ENCODE measurements around the gene CHCHD5.
"Not testable (repeated sequence)": the region's sequence is repeated elsewhere in the genome, so short reads cannot be mapped to it uniquely, and the experiment has no call there.

Gene CHCHD5

DNA sequence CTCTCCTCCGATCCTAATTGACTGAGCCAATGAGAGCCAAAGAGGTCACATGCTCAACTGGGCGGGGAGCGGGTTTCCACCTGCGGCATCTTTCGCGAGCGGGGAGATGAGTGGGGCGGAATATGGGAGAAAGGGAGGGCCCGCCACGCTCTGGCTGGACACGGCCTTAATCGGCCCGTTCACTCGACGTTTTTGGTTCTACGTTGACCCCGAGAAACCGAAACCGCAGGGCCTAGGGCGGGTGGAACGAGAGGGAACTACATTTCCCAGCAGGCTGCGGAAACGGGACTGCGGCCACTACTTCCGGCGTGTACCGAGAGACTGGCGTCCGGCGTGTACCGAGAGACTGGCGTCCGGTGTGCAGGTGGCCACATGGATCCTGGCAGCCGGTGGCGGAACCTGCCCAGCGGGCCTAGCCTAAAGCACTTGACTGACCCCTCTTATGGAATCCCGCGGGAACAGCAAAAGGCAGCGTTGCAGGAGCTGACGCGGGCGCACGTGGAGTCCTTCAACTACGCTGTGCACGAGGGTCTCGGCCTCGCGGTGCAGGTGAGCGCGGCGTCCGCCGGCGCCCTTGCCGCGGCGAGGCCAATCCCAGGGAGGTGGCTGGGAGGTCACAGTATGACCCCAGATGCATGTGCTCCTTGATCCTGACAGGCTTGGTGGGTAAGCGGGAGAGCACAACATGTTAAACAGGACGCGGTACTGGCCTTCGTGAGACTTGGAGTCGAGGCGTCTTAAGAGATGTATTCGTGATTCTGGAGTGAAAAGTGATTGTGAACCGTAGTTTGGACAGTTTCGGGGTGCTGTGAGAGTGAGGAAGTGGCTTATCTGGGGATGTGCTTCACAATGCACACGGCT lies 42.1 kb upstream of the CHCHD5 start, which contains the start of gene POLR1B:
TSS of gene POLR1B (plus strand) at position 343 of the 861 bp plus-strand sequence. CDS start at position 373, 30 bp downstream.
- Mint-ChIP-seq H3K9me3 (no peaks in the 10 kb centered on the region), H3K36me3 (ENCODE audit: low read depth) (peaks cover 7% of the 10 kb centered on the region), H3K4me1 (peaks cover 19% of the 10 kb centered on the region), H3K4me3 (no peak within 1 kb of the TSS), H3K27ac (peak within 1 kb of the TSS; percentile 99), H3K27me3 (ENCODE audit: low read depth, poor library complexity) (no peaks in the 10 kb centered on the region)
- TF ChIP-seq, protein P1, sequence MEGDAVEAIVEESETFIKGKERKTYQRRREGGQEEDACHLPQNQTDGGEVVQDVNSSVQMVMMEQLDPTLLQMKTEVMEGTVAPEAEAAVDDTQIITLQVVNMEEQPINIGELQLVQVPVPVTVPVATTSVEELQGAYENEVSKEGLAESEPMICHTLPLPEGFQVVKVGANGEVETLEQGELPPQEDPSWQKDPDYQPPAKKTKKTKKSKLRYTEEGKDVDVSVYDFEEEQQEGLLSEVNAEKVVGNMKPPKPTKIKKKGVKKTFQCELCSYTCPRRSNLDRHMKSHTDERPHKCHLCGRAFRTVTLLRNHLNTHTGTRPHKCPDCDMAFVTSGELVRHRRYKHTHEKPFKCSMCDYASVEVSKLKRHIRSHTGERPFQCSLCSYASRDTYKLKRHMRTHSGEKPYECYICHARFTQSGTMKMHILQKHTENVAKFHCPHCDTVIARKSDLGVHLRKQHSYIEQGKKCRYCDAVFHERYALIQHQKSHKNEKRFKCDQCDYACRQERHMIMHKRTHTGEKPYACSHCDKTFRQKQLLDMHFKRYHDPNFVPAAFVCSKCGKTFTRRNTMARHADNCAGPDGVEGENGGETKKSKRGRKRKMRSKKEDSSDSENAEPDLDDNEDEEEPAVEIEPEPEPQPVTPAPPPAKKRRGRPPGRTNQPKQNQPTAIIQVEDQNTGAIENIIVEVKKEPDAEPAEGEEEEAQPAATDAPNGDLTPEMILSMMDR (IDR thresholded peaks at IDR 0.05), result no peak
- DNase-seq, result peak; percentile 75

DNA sequence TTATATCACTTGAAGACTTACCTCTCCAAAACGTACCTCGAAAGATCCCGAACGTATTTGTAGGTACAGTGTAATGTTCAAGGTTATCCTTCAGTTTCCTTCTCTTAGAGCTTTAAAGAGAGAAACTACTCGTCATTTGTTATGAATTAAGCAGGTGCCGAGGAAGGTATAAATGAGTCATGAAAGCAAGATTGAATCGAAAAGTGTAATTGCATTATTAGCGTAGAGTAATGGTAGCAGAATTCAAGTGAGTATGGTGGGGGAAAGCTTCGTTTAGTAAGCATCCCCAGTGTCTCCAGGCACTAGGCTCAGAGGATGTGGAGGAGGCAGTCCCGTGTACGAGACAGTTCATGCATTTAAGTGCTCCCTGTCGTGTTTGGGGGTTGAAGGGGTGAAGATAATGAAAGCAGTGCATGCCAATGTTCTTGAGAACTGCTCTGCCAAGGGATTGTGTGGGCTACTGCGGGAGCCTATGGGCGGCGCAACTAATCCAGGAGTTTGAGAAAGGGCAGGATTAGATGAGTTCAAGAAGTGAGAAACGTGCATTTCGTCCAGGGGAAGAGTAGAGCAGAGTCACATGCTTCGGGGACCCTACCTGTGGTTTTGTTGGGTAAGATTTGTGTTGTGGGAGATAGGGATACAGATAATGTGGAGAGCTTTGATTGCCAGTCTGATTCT lies 41.3 kb upstream of the CHCHD5 start:
- Mint-ChIP-seq H3K27ac (no peak overlapping the region), H3K36me3 (ENCODE audit: low read depth) (peaks cover 12% of the 10 kb centered on the region), H3K4me1 (peaks cover 24% of the 10 kb centered on the region), H3K4me3 (no peak overlapping the region), H3K9me3 (no peaks in the 10 kb centered on the region), H3K27me3 (ENCODE audit: low read depth, poor library complexity) (no peaks in the 10 kb centered on the region)
- TF ChIP-seq, protein P1 (IDR thresholded peaks at IDR 0.05), result no peak
- DNase-seq, result peak; percentile 11

DNA sequence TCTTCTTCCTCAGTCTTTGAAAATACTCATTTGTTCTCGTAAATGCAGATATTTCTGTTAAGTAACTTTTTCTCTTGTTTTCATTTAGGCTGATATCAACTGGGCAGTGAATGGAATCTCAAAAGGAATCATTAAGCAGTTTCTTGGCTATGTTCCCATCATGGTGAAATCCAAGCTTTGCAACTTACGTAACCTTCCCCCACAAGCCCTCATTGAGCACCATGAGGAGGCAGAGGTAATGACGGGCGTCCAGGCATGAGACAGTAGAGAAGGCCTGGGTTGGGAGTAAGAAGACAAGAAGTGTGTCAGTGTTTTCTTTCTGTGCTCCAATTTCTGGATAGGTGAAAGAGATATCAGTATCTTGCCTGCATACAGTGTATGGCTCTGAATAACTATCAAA lies 37.1 kb upstream of the CHCHD5 start:
- peak; percentile 7 for DNase-seq
- peak overlapping the region; percentile 47 for H3K27ac Mint-ChIP-seq
- H3K27me3 Mint-ChIP-seq (ENCODE audit: low read depth, poor library complexity), result no peaks in the 10 kb centered on the region
- TF ChIP-seq, protein P1 (IDR thresholded peaks at IDR 0.05), result no peak
- peaks cover 17% of the 10 kb centered on the region for H3K4me1 Mint-ChIP-seq
- peaks cover 46% of the 10 kb centered on the region for H3K36me3 Mint-ChIP-seq (ENCODE audit: low read depth)
- H3K9me3 Mint-ChIP-seq, result no peaks in the 10 kb centered on the region
- H3K4me3 Mint-ChIP-seq, result no peak overlapping the region

DNA sequence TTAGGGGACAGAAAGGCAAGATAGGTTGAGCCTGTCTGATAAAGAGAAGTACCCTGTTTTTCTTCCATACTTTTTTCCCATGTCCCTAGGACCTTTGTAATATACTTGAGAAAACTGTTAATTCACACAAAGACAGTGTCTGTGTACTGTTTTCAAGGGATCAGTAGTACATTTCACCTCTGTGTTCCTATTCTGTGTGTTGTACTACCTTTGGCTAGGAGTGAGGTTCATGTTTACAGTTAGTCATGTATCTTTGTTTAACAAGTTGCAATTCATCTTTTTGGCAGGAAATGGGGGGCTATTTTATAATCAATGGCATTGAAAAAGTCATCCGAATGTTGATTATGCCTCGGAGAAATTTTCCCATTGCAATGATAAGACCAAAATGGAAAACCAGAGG lies 35.4 kb upstream of the CHCHD5 start:
- TF ChIP-seq, protein P1 (IDR thresholded peaks at IDR 0.05), result no peak
- H3K4me1 Mint-ChIP-seq, result peaks cover 17% of the 10 kb centered on the region
- peaks cover 61% of the 10 kb centered on the region for H3K36me3 Mint-ChIP-seq (ENCODE audit: low read depth)
- no peaks in the 10 kb centered on the region for H3K9me3 Mint-ChIP-seq
- DNase-seq, result no peak
- H3K27me3 Mint-ChIP-seq (ENCODE audit: low read depth, poor library complexity), result no peaks in the 10 kb centered on the region
- no peak overlapping the region for H3K4me3 Mint-ChIP-seq
- H3K27ac Mint-ChIP-seq, result no peak overlapping the region

DNA sequence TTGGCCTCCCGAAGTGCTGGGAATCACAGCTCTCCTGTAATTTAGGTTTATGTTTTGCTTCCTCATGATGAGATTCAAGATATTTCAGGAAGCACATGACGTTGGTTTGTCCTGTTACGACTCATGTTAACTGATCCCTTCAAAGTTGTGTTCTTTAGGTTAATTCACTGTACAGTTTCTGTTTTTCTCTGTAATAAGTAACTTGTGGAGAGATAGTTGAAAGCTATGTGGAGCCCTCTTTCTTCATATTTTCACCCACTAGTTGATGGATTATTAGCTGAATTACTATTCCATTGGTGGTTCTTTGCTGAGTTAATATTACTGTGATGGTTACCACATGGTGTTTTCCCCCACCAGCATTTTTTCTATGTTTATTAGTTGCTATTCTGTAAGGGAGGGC lies 18.3 kb upstream of the CHCHD5 start:
- peaks cover 91% of the 10 kb centered on the region for H3K36me3 Mint-ChIP-seq (ENCODE audit: low read depth)
- peak overlapping the region; percentile 41 for H3K27ac Mint-ChIP-seq
- H3K4me3 Mint-ChIP-seq, result no peak overlapping the region
- no peaks in the 10 kb centered on the region for H3K9me3 Mint-ChIP-seq
- H3K27me3 Mint-ChIP-seq (ENCODE audit: low read depth, poor library complexity), result no peaks in the 10 kb centered on the region
- TF ChIP-seq, protein P1 (IDR thresholded peaks at IDR 0.05), result no peak
- H3K4me1 Mint-ChIP-seq, result no peaks in the 10 kb centered on the region
- DNase-seq, result no peak

DNA sequence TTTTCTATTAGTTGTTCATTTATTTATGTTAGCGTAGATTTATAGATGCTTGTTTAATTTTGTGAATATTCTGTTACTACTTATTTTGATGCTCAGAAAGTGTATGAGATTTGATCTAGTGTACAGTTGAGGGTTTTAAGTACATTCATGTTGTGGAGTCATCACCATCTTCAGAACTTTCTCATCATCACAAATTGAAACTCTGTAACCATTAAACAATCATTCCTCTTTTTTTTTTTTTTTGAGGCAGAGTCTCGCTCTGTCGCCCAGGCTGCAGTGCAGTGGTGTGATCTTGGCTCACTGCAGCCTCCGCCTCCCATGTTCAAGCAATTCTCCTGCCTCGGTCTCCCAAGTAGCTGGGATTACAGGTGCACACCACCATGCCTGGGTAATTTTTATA lies 17.9 kb upstream of the CHCHD5 start:
- Mint-ChIP-seq H3K36me3 (ENCODE audit: low read depth) (peaks cover 91% of the 10 kb centered on the region), H3K27ac (peak overlapping the region; percentile 41)
- not testable (repeated sequence) for H3K4me1 Mint-ChIP-seq; H3K9me3 Mint-ChIP-seq; H3K27me3 Mint-ChIP-seq (ENCODE audit: low read depth, poor library complexity); DNase-seq; H3K4me3 Mint-ChIP-seq
